Mesothelial cell of epicardium (in vitro differentiated cells): ENCODE data around the gene STARD10. TPM values are rescaled to one million over a fixed set of nuclear protein-coding genes. Genes with fewer than 3 reads are reported as not detected.
A peak's percentile ranks its signal among the peaks of the same experiment; 100 is the strongest.

Source experiments
- DNase-seq, 2 experiments: peaks; one replicate each; pipeline ENCODE4 v3.0.0; 2021; ENCODE audit warnings: low spot score in 2 of 2; ENCODE audit not compliant: unreplicated experiment in 2 of 2
- H3K27ac Mint-ChIP-seq: 2 replicates; pipeline ENCODE4 v1.8.0; 2021; ENCODE audit warnings: mixed read lengths
- H3K27me3 Mint-ChIP-seq: 2 replicates; pipeline ENCODE4 v1.8.0; 2021; ENCODE audit warnings: low read depth, mixed read lengths
- H3K36me3 Mint-ChIP-seq: 2 replicates; pipeline ENCODE4 v1.8.0; 2021; ENCODE audit warnings: mixed read lengths
- H3K4me1 Mint-ChIP-seq: 2 replicates; pipeline ENCODE4 v1.8.0; 2021; ENCODE audit warnings: mixed read lengths
- H3K4me3 Mint-ChIP-seq: 2 replicates; pipeline ENCODE4 v1.8.0; 2021; ENCODE audit warnings: mild to moderate bottlenecking, moderate library complexity, mixed read lengths
- H3K9me3 Mint-ChIP-seq: 2 replicates; pipeline ENCODE4 v1.8.0; 2021; ENCODE audit warnings: mixed read lengths
- CTCF ChIP-seq: fragments of 200-600 bp; sonication (generic); IDR thresholded peaks from one replicate; pipeline ENCODE4 v1.5.0; 2021; ENCODE audit warnings: antibody characterized with exemption; ENCODE audit not compliant: unreplicated experiment
- total RNA-seq: library from RNA; stranded (reverse); gene quantifications from 3 replicates; pipeline ENCODE4 v1.2.1, GENCODE V29; 2021

Gene STARD10
- total RNA-seq, 1 donor from 2014 or later = 54.9 TPM

GRCh38 chr11:72787216-72788104, 6.4 kb downstream of the STARD10 start:
- no peak for DNase-seq
- H3K27me3 Mint-ChIP-seq = no peaks in the 10 kb centered on the region

DNA sequence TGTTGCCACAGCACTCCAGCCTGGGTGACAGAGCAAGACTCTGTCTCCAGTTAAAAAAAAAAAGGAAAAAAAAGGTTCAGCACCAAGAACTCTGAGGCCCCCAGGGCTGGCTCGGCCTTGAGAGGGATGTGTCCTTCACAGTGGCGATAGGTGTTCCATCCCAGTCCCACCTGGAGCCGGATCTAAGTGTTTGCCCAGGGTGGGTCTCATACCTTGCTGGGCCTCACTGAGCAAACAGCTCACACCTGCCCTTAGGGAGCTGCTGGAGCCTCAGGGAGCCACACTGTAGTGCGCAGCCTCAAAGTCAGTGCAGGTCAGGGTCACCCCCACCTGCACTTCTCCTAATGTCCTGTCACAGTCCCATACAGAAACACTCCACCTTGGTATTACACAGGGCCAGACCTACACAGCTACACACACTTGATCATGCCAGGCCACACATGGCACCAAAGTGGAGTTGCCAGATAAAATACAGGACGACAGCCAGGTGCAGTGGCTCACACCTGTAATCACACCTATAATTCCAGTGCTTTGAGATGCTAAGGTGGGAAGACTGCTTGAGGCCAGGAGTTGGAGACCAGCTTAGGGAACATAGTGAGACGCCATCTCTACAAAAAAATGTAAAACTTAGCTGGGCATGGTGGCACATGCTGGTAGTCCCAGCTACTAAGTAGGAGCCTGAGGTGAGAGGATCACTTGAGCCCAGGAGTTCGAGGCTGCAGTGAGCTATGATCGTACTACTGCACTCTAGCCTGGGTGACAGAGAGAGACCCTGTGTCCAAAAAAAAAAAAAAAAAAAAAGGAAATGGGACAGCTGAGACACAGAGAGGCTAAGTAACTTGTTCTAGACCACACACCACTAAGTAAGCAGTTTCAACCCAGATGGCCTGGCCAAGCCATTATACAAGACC, 7.3 kb downstream of the STARD10 start:
- Mint-ChIP-seq H3K4me1 (peaks cover 17% of the 10 kb centered on the region), H3K27ac (no peak overlapping the region), H3K27me3 (no peaks in the 10 kb centered on the region), H3K4me3 (no peak overlapping the region), H3K36me3 (no peaks in the 10 kb centered on the region), H3K9me3 (no peaks in the 10 kb centered on the region)
- no peak for TF ChIP-seq CTCF
- DNase-seq = no peak

More at GRCh38 chr11:72787216-72788104, 6.4 kb downstream of the STARD10 start:
- H3K4me1 Mint-ChIP-seq = peaks cover 11% of the 10 kb centered on the region
- no peak for TF ChIP-seq CTCF
- H3K9me3 Mint-ChIP-seq = no peaks in the 10 kb centered on the region
- H3K36me3 Mint-ChIP-seq = no peaks in the 10 kb centered on the region
- no peak overlapping the region for H3K4me3 Mint-ChIP-seq
- H3K27ac Mint-ChIP-seq = peak overlapping the region; percentile 34

GRCh38 chr11:72784662-72785061, 9.2 kb downstream of the STARD10 start:
- H3K27me3 Mint-ChIP-seq = no peaks in the 10 kb centered on the region
- no peak overlapping the region for H3K4me3 Mint-ChIP-seq
- H3K9me3 Mint-ChIP-seq = no peaks in the 10 kb centered on the region
- H3K36me3 Mint-ChIP-seq = no peaks in the 10 kb centered on the region
- no peak overlapping the region for H3K27ac Mint-ChIP-seq
- DNase-seq = no peak
- no peak for TF ChIP-seq CTCF
- H3K4me1 Mint-ChIP-seq = peaks cover 27% of the 10 kb centered on the region

DNA sequence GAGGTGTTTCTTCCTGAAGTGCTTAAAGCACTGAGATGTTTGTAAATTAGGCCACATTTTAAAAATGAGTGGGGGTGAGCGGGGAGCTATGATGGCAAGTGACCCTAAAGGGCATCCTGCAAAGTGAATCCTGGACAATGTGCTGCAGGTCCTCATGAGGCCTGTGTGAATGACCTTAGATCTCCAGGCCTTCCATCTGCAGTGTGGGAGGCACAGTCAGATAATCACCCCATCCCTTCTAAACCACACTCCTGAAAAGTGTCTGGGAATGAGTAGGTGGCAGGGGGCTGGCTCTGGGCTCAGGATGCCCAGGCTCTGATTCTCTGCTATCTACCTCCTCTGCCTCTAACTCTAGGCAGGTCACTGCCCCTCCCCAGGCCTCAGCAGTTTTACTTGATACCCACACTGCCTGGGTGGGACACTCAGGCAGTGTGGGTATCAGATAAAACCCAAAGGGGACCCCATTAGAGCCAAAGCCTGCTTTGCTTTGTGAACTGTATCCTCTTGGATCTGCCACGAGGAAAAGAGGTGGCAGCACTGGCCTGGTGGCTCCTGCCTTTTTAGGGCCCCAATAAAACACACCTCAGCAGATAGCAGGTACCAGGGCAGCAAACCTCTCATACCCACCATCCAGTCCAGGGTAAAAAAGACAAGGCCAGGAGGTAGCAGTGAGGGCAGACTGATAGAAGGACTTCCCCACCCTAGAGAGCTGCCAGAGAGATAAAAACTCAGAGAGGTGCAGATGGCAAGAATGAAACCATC, 10.5 kb downstream of the STARD10 start:
- peak overlapping the region; percentile 68 for H3K4me3 Mint-ChIP-seq
- H3K27ac Mint-ChIP-seq = no peak overlapping the region
- H3K9me3 Mint-ChIP-seq = no peaks in the 10 kb centered on the region

More for the DNA sequence above, 10.5 kb downstream of the STARD10 start:
- no peak for DNase-seq
- H3K27me3 Mint-ChIP-seq = no peaks in the 10 kb centered on the region
- H3K36me3 Mint-ChIP-seq = no peaks in the 10 kb centered on the region
- TF ChIP-seq CTCF = no peak
- peaks cover 33% of the 10 kb centered on the region for H3K4me1 Mint-ChIP-seq
